Type B pancreatic cell (in vitro differentiated cells): ENCODE measurements around the gene KRTAP10-3. TPM values are rescaled to one million over a fixed set of nuclear protein-coding genes. Genes with fewer than 3 reads are reported as not detected.
A peak's percentile ranks its signal among the peaks of the same experiment; 100 is the strongest.

Experiments
- DNase-seq: peaks from one replicate; pipeline ENCODE4 v3.0.0; 2021; ENCODE audit warnings: mixed read lengths; ENCODE audit not compliant: unreplicated experiment; ENCODE audit errors: extremely low spot score
- H3K27ac Mint-ChIP-seq: 2 replicates; pipeline ENCODE4 v1.8.0; 2021; ENCODE audit warnings: mild to moderate bottlenecking, mixed read lengths
- H3K27me3 Mint-ChIP-seq: 2 replicates; pipeline ENCODE4 v1.8.0; 2021; ENCODE audit warnings: mixed read lengths
- H3K36me3 Mint-ChIP-seq: 2 replicates; pipeline ENCODE4 v1.8.0; 2021; ENCODE audit warnings: mixed read lengths
- H3K4me1 Mint-ChIP-seq: one replicate; pipeline ENCODE4 v1.8.0; 2021; ENCODE audit warnings: mixed read lengths; ENCODE audit not compliant: unreplicated experiment
- H3K4me3 Mint-ChIP-seq: 2 replicates; pipeline ENCODE4 v1.8.0; 2021; ENCODE audit warnings: mild to moderate bottlenecking, mixed read lengths
- H3K9me3 Mint-ChIP-seq: 2 replicates; pipeline ENCODE4 v1.8.0; 2021; ENCODE audit warnings: mixed read lengths
- total RNA-seq: library from RNA; stranded (reverse); gene quantifications from 2 replicates; pipeline ENCODE4 v1.2.1, GENCODE V29; 2021; ENCODE audit warnings: low replicate concordance
- TF ChIP-seq, protein P1 (sequence below): fragments of 200-600 bp; sonication (generic); conservative IDR thresholded peaks from 2 replicates; pipeline ENCODE4 v1.5.0; 2021; ENCODE audit warnings: antibody characterized with exemption, mild to moderate bottlenecking

The KRTAP10-3 gene
- total RNA-seq, 1 donor from 2014 or later, result not detected

DNA sequence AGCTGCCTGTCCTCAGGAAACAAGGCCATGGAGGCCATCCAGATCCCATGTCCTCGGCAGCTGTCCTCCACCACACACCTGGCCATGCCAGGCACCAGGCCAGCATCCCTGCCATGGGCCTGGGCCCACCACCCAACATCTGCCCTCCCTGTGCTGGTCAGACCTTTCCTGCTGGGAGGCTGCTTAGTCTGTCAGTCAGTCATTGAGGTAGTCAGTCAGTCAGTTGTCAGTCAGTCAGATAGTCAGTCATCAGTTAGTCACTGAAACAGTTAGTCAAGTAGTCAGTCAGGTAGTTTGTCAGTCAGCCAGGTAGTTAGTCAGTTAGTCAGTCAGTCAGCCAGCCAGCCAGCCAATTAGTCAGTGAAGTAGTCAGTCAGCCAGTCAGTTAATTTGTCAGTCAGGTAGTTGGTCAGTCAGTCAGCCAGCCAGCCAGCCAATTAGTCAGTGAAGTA lies 35.8 kb downstream of the KRTAP10-3 start:
- TF ChIP-seq, protein P1, sequence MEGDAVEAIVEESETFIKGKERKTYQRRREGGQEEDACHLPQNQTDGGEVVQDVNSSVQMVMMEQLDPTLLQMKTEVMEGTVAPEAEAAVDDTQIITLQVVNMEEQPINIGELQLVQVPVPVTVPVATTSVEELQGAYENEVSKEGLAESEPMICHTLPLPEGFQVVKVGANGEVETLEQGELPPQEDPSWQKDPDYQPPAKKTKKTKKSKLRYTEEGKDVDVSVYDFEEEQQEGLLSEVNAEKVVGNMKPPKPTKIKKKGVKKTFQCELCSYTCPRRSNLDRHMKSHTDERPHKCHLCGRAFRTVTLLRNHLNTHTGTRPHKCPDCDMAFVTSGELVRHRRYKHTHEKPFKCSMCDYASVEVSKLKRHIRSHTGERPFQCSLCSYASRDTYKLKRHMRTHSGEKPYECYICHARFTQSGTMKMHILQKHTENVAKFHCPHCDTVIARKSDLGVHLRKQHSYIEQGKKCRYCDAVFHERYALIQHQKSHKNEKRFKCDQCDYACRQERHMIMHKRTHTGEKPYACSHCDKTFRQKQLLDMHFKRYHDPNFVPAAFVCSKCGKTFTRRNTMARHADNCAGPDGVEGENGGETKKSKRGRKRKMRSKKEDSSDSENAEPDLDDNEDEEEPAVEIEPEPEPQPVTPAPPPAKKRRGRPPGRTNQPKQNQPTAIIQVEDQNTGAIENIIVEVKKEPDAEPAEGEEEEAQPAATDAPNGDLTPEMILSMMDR, result no peak
- Mint-ChIP-seq H3K4me3 (no peak overlapping the region), H3K27ac (no peak overlapping the region), H3K9me3 (peaks cover 3% of the 10 kb centered on the region), H3K4me1 (no peaks in the 10 kb centered on the region), H3K27me3 (no peaks in the 10 kb centered on the region), H3K36me3 (no peaks in the 10 kb centered on the region)
- no peak for DNase-seq

DNA sequence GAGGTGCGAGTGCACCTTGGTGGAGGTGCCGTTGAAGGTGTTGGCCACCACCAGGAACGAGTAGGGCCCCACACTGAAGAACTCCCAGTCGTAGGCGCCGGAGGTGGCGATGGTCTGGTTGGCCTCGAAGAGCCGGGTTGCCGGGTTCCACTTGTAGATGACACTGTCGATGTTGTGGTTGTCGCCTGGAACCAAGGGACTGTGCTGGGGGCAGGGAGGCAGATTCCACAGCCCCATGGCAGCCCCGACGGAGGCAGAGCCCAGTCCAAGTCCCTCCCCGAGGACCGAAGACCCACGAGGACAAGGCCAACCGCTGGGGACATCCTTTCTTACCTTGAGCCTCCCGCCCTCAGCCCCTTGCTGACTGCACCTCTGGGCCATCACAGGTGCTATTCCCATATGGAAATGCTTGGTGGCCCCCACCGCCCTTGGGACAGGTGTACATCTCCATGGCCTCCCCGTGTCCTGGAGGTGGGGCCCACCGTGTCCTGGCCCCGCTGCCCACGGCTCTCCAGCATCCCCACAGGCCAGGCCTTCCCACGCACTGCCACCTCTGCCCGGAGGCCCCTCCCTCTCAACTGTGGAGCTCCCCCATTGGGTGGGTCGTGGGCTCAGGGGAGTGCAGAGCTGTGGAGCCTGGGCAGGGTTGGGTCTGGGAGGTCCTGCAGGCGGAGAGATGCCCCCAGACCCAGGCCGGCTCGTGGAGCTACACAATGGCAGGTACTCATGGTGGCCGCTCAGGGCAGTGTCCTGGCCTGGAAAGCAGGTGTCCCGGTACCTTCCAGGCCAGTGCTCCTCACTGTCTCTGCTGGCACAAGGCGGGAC lies 36.5 kb downstream of the KRTAP10-3 start:
- H3K27me3 Mint-ChIP-seq, result no peaks in the 10 kb centered on the region
- H3K36me3 Mint-ChIP-seq, result no peaks in the 10 kb centered on the region
- H3K4me3 Mint-ChIP-seq, result no peak overlapping the region
- peak; percentile 66 for DNase-seq
- TF ChIP-seq, protein P1, result no peak
- no peaks in the 10 kb centered on the region for H3K4me1 Mint-ChIP-seq
- H3K9me3 Mint-ChIP-seq, result peaks cover 5% of the 10 kb centered on the region
- no peak overlapping the region for H3K27ac Mint-ChIP-seq

DNA sequence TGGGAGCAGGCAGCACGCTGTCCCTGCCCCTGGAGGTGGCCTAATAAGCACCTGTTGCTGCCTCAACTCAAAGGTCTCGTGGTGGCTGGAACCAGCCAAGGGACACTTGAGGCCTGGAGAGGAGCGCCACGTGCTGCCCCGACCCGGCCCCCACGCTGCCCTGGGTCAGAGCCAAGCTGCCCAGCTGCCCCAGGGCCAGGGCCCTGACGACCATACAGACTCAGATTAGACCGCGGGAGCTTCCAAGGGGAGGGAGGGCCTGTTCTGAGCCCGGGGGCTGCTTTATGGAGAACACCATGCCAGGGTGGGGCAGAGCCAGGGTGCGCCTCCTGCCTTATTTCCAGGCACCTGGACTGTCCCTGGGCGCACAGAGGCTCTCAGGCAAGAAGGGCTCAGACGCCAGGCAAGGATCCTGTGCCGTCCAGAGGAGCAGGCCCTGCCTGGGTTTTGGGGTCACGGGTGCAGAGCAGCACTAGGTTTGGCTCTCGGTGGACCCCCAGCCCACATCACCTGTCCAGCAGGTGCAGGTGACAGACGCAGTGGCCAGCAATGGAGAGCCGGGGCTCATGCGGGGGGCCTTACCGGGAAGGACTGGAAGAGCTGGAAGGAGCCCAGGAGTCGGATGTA lies 37.2 kb downstream of the KRTAP10-3 start:
- H3K4me3 Mint-ChIP-seq, result no peak overlapping the region
- no peak for DNase-seq
- TF ChIP-seq, protein P1, result no peak
- no peaks in the 10 kb centered on the region for H3K4me1 Mint-ChIP-seq
- H3K36me3 Mint-ChIP-seq, result no peaks in the 10 kb centered on the region
- H3K27ac Mint-ChIP-seq, result no peak overlapping the region
- H3K27me3 Mint-ChIP-seq, result no peaks in the 10 kb centered on the region
- peaks cover 5% of the 10 kb centered on the region for H3K9me3 Mint-ChIP-seq

DNA sequence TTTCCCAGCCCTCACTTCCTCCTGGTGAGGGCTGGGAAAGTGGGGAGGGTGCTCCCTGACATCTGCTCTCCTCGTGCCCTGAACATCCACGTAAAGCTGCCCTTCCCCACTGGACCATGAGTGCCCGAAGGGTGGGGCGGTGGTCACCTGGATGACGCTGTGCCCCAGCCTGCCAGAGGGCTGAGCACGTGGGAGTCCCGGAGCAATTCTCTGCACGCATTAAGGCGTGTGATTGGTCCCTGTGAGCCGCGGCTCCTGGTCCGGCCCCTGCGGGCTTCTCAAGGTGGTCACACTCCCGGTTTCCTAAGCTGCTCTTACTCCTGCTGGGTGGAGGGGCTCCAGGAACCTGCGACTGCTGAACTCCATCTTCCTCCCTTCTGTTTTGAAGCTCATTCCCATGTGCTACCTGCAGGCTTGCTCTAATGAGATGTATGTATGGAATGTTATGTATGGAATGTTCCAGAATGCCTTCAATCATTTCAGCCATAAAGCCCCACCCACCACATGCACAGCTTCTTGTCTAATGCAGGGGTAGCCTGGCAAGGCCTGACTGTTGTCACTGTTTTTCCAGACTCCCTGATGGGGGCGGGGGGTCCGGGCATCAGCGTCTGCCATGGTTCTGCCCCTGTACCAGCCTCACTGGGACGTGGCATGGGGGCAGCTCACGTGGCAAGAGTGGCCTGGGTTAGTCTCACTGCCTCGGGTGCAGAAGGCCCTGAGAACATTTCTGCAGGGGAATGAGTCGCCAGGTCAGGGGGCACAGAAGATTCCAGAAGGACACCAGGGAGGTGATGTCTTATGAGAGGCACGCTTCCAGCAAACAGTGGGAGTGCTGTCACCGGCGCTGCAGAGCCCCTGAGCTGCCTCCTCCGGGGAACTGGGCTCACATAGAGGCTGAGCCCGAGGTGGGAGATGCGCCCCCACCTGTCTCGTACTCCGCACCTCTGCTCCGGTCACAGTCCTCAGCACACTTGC lies 38.0 kb downstream of the KRTAP10-3 start:
- H3K4me1 Mint-ChIP-seq, result no peaks in the 10 kb centered on the region
- no peak overlapping the region for H3K4me3 Mint-ChIP-seq
- no peaks in the 10 kb centered on the region for H3K36me3 Mint-ChIP-seq
- no peak for DNase-seq
- no peaks in the 10 kb centered on the region for H3K27me3 Mint-ChIP-seq
- H3K9me3 Mint-ChIP-seq, result peaks cover 5% of the 10 kb centered on the region
- TF ChIP-seq, protein P1, result no peak
- H3K27ac Mint-ChIP-seq, result no peak overlapping the region
